ENCODE data around the gene MGME1.

MGME1 gene, protein sequence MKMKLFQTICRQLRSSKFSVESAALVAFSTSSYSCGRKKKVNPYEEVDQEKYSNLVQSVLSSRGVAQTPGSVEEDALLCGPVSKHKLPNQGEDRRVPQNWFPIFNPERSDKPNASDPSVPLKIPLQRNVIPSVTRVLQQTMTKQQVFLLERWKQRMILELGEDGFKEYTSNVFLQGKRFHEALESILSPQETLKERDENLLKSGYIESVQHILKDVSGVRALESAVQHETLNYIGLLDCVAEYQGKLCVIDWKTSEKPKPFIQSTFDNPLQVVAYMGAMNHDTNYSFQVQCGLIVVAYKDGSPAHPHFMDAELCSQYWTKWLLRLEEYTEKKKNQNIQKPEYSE

GRCh38 chr20:17968366-17969277, at the start of gene MGME1, which contains the start of gene SNX5:
MGME1 (plus strand) TSS chr20:17969018; CDS start chr20:17969860, 842 bp downstream.
SNX5 (minus strand) TSS chr20:17968794; CDS start chr20:17968425, 369 bp downstream.
- peak; percentile 99 for DNase-seq

GRCh38 chr20:17919149-17919548, 49.7 kb upstream of the MGME1 start:
- DNase-seq, result no peak

DNA sequence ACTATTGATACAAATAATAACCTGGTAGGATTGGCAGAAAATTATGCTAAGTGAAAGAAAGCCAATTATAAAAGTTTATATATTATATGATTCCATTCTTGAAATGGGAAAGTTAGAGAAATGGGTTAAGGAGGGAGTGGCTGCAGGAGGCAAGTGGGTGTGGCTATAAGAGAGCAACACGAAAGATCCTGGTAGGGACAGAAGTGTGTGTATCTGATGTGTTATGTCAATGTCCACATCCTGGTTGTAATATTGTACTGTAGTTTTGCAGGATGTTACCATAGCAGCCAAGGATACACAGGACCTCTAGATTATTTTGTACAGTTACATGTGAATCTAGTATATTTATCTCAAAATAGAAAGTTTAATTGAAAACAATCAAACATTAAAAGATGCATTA, 47.0 kb upstream of the MGME1 start:
- DNase-seq, result no peak

- peak; percentile 68 for DNase-seq
Measured at GRCh38 chr20:17925141-17925939, 43.5 kb upstream of the MGME1 start.

DNA sequence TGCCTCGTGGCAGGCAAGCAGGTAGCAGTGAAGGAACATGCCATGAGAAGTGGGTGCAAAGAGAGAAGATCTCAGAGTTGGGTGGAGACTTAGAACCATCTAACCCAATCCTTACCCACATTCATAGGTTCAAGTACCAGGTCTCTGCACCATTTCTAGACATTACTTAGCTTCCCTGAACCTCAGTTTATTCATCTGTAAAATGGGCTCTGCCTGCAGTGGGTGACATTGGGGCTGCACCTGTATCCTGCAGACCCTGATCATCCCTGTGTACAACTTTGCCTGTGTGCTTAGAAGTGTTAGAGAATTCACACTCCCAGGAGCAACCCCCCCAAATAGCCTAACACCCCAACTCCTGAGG, 42.9 kb upstream of the MGME1 start:
- DNase-seq, result no peak

DNA sequence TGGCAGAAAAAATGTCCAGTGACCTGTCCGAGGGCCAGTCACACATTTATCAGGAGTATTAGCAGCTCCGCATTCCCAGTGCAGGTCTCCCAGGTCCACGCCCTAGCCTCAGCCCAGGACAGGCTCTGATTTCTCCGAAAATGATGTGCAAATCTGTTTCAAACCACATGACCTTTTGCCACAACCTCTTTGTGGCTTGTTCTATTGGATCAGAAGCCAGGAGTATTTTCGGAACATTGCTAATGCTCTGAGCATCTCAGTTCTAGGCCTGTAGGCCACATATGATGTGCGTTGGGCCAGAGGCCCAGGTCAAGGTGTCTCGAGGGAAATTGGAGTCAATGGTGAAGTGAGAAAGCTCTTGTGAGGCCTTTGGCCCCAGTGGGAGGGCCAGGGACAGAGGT, 40.6 kb upstream of the MGME1 start:
- no peak for DNase-seq

- no peak for DNase-seq
Measured at GRCh38 chr20:17928633-17929311, 40.0 kb upstream of the MGME1 start.

DNA sequence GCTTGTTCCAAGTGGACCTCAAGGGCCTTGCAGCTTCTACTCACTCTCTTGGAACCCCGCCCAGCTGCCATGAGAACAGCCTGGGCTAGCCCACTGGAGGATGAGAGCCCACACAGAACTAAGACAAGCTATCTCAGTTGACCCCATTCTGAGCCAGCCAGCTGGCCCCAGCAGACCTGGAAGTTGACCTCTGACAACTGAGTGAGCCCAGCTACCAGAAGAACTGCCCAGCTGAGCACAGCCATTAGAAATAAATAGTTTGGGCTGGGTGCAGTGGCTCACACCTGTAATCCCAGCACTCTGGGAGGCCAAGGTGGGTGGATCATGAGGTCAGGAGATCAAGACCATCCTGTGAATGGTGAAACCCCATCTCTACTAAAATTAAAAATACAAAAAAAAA, 37.3 kb upstream of the MGME1 start:
- DNase-seq, result no peak

DNA sequence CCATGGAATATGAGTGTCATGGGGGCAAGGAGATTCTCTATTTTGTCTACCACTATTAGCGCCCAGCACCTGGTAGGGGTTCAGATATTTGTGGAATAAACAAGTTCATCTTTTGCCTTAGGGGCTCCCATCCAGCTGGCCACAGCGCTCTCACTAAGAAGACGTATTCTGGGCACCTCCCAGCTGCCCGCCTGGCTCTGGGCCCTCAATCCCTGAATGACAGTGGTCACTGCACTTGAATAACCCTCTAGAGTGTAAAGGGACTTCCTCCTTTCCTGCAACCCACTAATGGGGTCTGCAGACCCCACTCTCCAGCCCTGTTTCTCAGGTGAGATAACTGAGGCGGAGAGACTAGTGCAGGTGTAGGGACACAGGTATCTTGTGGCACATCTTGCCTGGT, 36.4 kb upstream of the MGME1 start:
- DNase-seq, result no peak

- DNase-seq, result no peak
Measured at GRCh38 chr20:17933121-17933520, 35.7 kb upstream of the MGME1 start.

DNA sequence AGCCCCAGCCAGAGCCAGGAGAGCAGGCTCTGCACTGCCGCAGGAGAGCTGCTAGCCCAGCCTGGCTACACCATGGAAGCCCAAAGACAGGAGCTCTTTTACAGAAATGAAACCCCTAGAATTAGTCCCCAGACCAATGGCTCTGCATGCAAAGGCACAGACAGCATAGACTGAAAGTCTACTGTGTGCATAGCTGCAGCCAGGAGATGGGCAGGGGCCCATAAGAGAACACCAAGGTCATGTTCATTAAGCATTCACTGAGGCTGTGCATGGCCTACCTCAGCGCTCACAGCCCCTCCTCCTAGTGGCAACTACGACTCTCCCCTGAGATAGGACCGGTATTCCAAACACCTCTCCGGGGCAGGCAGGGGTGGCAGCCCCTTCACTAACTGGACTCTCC, 35.1 kb upstream of the MGME1 start:
- no peak for DNase-seq

DNA sequence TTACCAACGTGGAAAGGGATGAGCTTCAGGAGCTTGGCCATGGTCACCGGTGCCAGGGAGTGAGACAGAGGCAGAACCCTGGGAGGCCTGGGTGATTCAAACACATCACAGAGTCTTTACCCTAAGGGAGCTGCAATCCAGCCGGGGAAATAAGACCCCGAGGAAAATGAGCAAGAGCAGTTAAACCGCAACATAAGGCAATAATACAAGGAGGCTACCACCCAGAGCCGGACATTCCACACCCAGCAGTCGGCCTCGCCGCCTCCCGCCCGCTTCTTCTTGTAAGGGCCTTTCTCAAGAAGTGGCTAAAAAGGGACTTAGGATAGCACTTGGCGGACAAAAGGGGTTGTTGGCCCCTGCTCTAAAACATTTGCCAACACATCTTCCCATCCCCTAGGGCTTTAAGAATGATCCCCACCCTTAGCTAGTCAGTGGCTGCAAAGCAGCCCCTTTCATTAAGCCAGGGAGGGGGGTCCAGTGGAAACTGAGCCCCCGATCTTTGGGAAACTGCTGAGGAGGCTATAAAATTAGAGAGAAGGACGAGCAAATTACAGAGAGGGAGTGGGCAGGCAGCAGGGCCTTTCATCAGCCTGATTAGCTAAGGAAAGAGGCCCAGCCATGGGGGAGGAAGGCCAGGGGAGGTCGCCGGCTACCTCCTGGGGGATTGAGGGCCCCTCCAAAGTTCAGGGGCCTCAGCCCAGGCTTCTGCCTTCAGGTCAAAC, 34.5 kb upstream of the MGME1 start:
- no peak for DNase-seq

- DNase-seq, result no peak
Measured at GRCh38 chr20:17935186-17935585, 33.6 kb upstream of the MGME1 start.

GRCh38 chr20:17935761-17936160, 33.1 kb upstream of the MGME1 start:
- DNase-seq, result no peak

DNA sequence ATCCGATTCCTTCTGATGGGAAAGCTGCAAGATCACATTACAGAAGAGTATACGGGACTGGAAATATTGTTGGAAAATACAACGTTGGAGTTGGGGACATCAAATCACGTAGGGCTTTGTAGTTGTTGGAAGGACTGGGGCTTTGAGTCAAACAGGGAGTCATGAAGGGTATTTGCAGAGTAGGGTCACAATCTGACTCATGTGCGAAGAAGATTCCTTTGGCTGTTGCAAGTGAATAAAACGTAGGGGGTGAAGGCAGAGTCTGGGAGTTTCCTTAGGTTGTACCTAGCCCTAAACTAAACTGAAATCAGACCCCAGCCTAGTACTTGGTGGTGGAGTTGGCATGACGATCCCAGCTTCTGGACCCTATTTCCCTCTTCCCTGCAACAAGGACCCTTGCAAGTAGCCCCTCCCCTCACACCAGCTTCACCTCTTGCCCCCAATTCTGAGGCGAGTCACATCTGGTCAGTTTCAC, 32.5 kb upstream of the MGME1 start:
- DNase-seq, result no peak

DNA sequence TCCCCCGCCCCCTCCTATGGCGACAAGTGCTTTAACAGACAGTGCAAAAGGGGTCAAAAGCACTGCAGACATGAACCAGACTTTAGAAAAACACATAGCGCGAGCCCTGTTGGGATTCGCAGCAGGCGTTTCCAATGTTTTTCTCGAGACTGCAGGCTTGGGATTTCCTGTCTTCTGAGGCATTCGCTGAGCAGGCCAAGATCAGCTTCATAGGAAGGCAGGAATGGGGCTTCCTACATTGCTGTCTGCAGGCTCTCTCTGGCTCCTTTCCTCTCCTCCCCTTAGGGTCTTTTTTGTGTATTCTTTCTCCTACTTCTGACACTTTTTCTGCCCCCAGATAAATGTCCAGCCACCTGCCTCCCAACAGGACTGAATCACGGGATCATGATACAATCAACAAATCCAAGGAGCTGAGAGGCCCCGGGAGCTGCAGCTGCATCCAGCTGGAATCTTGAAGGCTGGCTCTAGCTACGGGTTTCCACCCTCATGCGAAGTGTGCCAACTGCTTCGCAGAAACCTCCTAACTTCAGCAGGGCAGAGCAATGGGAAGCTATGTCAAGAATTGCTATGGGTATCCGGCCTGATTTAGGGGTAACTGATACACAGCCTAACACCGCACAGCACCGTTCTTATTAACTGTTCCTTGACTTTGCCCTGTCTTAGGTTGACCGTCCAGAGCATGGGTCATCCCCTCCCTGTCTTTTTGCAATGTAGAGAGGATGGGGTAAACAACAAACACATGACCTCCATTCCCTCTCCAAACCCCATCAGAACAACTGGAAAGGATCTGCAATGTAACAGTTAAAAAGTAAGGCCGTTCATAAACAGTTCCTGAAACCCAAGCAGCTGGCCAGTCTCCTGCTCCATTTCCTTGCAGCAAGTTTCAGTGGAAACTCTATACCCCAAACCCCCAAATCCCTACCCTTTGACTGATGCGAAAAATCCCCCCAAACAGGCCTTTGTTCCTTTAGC, 31.8 kb upstream of the MGME1 start:
- DNase-seq, result no peak

DNA sequence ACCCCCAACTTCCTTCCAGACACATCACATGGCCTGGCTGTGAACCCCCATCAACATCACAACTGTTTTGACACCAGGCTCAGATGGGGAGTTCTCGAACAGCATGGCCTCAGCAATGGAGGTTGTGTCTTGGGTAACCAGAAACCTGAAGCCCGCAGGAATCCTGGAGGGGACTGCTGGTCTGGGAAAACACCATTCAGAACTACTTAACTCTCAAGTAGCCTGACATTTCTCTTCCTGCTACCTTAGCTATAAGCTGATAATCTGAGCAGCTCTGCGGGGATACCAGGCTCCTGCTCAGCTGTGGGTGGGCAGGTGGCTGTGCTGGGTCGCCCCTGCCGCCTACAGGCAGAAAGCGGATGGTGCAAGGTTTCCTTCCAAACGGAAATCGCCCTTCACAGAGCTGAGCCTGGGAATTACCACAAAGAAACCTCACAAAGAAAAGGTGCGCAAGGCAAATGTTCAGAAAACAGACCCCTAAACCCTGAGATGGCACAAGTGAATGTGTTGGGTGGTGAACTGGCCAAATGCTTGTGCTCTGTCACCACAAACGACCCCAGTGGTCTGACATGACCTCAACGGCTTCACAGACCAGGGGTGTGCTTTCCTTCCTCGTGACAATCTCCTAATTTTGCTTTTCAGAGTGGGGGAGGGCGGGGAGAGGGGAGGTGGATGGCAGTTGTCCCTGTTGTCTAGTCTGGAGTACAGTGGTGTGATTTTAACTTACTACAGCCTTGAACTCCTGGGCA, 29.8 kb upstream of the MGME1 start:
- DNase-seq, result peak; percentile 96

- peak; percentile 67 for DNase-seq
Measured at GRCh38 chr20:17939622-17940223, 29.1 kb upstream of the MGME1 start.
